ENCODE measurements around the gene DUSP12. TPM values are rescaled to one million over a fixed set of nuclear protein-coding genes. Genes with fewer than 3 reads are reported as not detected.
A peak's percentile ranks its signal among the peaks of the same experiment; 100 is the strongest.

DUSP12 gene
- total RNA-seq, 1 experiment from 2014 or later: 28.0 TPM

GRCh38 chr1:161763522-161764098 is 14.0 kb downstream of the DUSP12 start:
- Histone ChIP-seq H3K4me2 (ENCODE audit: insufficient read depth, insufficient read length, low read length) (no peak overlapping the region), H4K20me1 (ENCODE audit: control insufficient read depth, insufficient read depth, insufficient read length) (no peaks in the 10 kb centered on the region), H2BK120ac (ENCODE audit: low read depth, low read length, poor library complexity, severe bottlenecking) (no peak overlapping the region), H2BK5ac (ENCODE audit: insufficient read length, low read length) (no peak overlapping the region), H4K5ac (ENCODE audit: insufficient read length, low read depth, low read length) (no peak overlapping the region), H3K14ac (ENCODE audit: insufficient read depth, low read length) (no peak overlapping the region), H3K27me3 (ENCODE audit: insufficient read depth, low read length) (no peaks in the 10 kb centered on the region), H2AFZ (ENCODE audit: low read length) (no peak overlapping the region), H2AK5ac (ENCODE audit: insufficient read length, low read length) (no peak overlapping the region), H3T11ph (ENCODE audit: low read length) (no peak overlapping the region), H3K56ac (ENCODE audit: insufficient read length, low read depth, low read length) (no peak overlapping the region), H3K9ac (ENCODE audit: extremely low read depth, insufficient read length, low read length) (no peak overlapping the region), H3K79me1 (ENCODE audit: insufficient read depth, low read depth, low read length, poor library complexity, severe bottlenecking) (no peaks in the 10 kb centered on the region), H3K4ac (ENCODE audit: low read depth, low read length) (no peak overlapping the region), H3K27ac (ENCODE audit: insufficient read length, low read depth, low read length) (no peak overlapping the region), H2BK12ac (ENCODE audit: insufficient read length, low read depth, low read length) (no peak overlapping the region), H3K23me2 (ENCODE audit: insufficient read length, low read depth, low read length, poor library complexity, severe bottlenecking) (peaks cover 8% of the 10 kb centered on the region), H2BK15ac (ENCODE audit: low read depth, low read length) (no peak overlapping the region), H3K23ac (ENCODE audit: insufficient read length, low read depth, low read length) (no peak overlapping the region), H3K79me2 (ENCODE audit: insufficient read depth, low read length) (no peaks in the 10 kb centered on the region), H3K9me3 (ENCODE audit: control insufficient read depth, low read depth, low read length) (no peaks in the 10 kb centered on the region), H3K18ac (ENCODE audit: insufficient read length, low read depth, low read length) (no peak overlapping the region), H3K4me1 (ENCODE audit: insufficient read depth, low read length) (no peaks in the 10 kb centered on the region), H2BK20ac (ENCODE audit: low read depth, low read length, poor library complexity, severe bottlenecking) (no peak overlapping the region), H4K8ac (replicated peaks; ENCODE audit: insufficient read length, low read depth, low read length) (no peak overlapping the region), H4K91ac (ENCODE audit: insufficient read length, low read depth, low read length) (no peak overlapping the region)
- Mint-ChIP-seq H3K36me3 (ENCODE audit: insufficient read depth in 1 of 3, low read depth in 3 of 3) (peaks cover 2 to 3% (median 2%) of the 10 kb centered on the region in 3 experiments; a peak in 4 of 7 replicates), H3K4me1 (peaks cover 8 to 10% of the 10 kb centered on the region in 2 experiments; a peak in 3 of 4 replicates), H3K27me3 (ENCODE audit: low read depth) (peaks cover 3% of the 10 kb centered on the region), H3K27ac (no peak overlapping the region), H3K4me3 (peak overlapping the region; percentile 5 to 24; a peak in 2 of 5 replicates), H3K9me3 (no peaks in the 10 kb centered on the region; a peak in 1 of 5 replicates)
- DNase-seq: no peak
- WGBS (ENCODE audit: extremely low coverage, insufficient read length, low lambda C conversion rate): no CpG with 5 or more reads among the region's 7 CpGs
- peak; percentile 74 for TF ChIP-seq CTCF (conservative IDR thresholded peaks at IDR 0.05)
